ENCODE measurements around the gene NDP.

NDP gene

GRCh38 chrX:44012484-44013096 is 39.4 kb upstream of the NDP start:
- Histone ChIP-seq H3K4me1 (no peaks in the 10 kb centered on the region), H3K27me3 (no peaks in the 10 kb centered on the region), H3K36me3 (no peaks in the 10 kb centered on the region), H3K4me3 (ENCODE audit: low read depth, low read length) (no peak overlapping the region), H3K9me3 (no peaks in the 10 kb centered on the region)
- no peak for DNase-seq
- TF ChIP-seq CTCF (IDR thresholded peaks at IDR 0.05; ENCODE audit: low read depth, low read length), result no peak

- no peak for TF ChIP-seq CTCF (IDR thresholded peaks at IDR 0.05; ENCODE audit: low read depth, low read length)
- no peak for DNase-seq
- Histone ChIP-seq H3K9me3 (no peaks in the 10 kb centered on the region), H3K4me3 (ENCODE audit: low read depth, low read length) (no peak overlapping the region), H3K36me3 (no peaks in the 10 kb centered on the region), H3K27me3 (no peaks in the 10 kb centered on the region), H3K4me1 (no peaks in the 10 kb centered on the region)
Observed at GRCh38 chrX:44011506-44011905, 38.3 kb upstream of the NDP start.

GRCh38 chrX:44010626-44011025 is 37.4 kb upstream of the NDP start:
- H3K36me3 ChIP-seq, result no peaks in the 10 kb centered on the region
- no peaks in the 10 kb centered on the region for H3K27me3 ChIP-seq
- TF ChIP-seq CTCF (IDR thresholded peaks at IDR 0.05; ENCODE audit: low read depth, low read length), result no peak
- H3K4me3 ChIP-seq (ENCODE audit: low read depth, low read length), result no peak overlapping the region
- no peaks in the 10 kb centered on the region for H3K4me1 ChIP-seq
- no peak for DNase-seq
- H3K9me3 ChIP-seq, result no peaks in the 10 kb centered on the region

GRCh38 chrX:44006081-44006480 is 32.9 kb upstream of the NDP start:
- Histone ChIP-seq H3K4me1 (no peaks in the 10 kb centered on the region), H3K36me3 (no peaks in the 10 kb centered on the region), H3K27me3 (no peaks in the 10 kb centered on the region), H3K9me3 (no peaks in the 10 kb centered on the region), H3K4me3 (ENCODE audit: low read depth, low read length) (no peak overlapping the region)
- no peak for TF ChIP-seq CTCF (IDR thresholded peaks at IDR 0.05; ENCODE audit: low read depth, low read length)
- no peak for DNase-seq

- DNase-seq, result no peak
- H3K4me3 ChIP-seq (ENCODE audit: low read depth, low read length), result no peak overlapping the region
- no peak for TF ChIP-seq CTCF (IDR thresholded peaks at IDR 0.05; ENCODE audit: low read depth, low read length)
- no peaks in the 10 kb centered on the region for H3K9me3 ChIP-seq
- no peaks in the 10 kb centered on the region for H3K27me3 ChIP-seq
- H3K4me1 ChIP-seq, result no peaks in the 10 kb centered on the region
- no peaks in the 10 kb centered on the region for H3K36me3 ChIP-seq
Observed at GRCh38 chrX:44003975-44004374, 30.8 kb upstream of the NDP start.

- no peaks in the 10 kb centered on the region for H3K36me3 ChIP-seq
- no peak overlapping the region for H3K4me3 ChIP-seq (ENCODE audit: low read depth, low read length)
- H3K27me3 ChIP-seq, result no peaks in the 10 kb centered on the region
- no peak for TF ChIP-seq CTCF (IDR thresholded peaks at IDR 0.05; ENCODE audit: low read depth, low read length)
- no peak for DNase-seq
- no peaks in the 10 kb centered on the region for H3K4me1 ChIP-seq
- H3K9me3 ChIP-seq, result no peaks in the 10 kb centered on the region
Observed at GRCh38 chrX:44002567-44002966, 29.4 kb upstream of the NDP start.

Data from BE2C (cell line).